Panc1 (cell line): ENCODE results near the gene RAB15. TPM values are rescaled to one million over a fixed set of nuclear protein-coding genes. Genes with fewer than 3 reads are reported as not detected.

Source experiments
- ATAC-seq: fragments of 200-7000 bp; cut with Tn5 transposase; 2 replicates; pipeline ENCODE4 v1.9.1; 2020; ENCODE audit warnings: mild to moderate bottlenecking, moderate library complexity
- BruUV-seq: library from RNA; stranded (reverse); fragments of 400-500 nt; replicated peaks from 2 replicates; lab custom pipeline; 2021; lab: Mats Ljungman, UMichigan
- CTCF ChIA-PET: fragments of 300-600 bp; sonication (Branson Sonifier 250); formaldehyde crosslinking; loops from one replicate; lab custom pipeline; 2022; ENCODE audit warnings: antibody characterized with exemption; lab: Charles Lee
- POLR2A ChIA-PET: fragments of 300-600 bp; sonication (Branson Sonifier 250); formaldehyde crosslinking; loops from one replicate; lab custom pipeline; 2022; ENCODE audit warnings: antibody characterized with exemption; lab: Charles Lee
- DNase-seq: peaks from one replicate; pipeline ENCODE4 v3.0.0-alpha.2; 2010; ENCODE audit warnings: low read depth, low spot score
- H3K27ac ChIP-seq: 2 replicates; pipeline ENCODE4 v1.5.1; 2011; ENCODE audit warnings: mild to moderate bottlenecking, low read length, inconsistent platforms
- H3K27me3 ChIP-seq: fragments of 200-500 bp; sonication (Bioruptor generic); 2 replicates; pipeline ENCODE4 v1.6.0; 2014; ENCODE audit warnings: low read length, inconsistent platforms; ENCODE audit not compliant: control insufficient read depth, insufficient read depth
- H3K36me3 ChIP-seq: fragments of 200-500 bp; sonication (Bioruptor generic); 2 replicates; pipeline ENCODE4 v1.5.1; 2014; ENCODE audit warnings: inconsistent platforms, mild to moderate bottlenecking, low read length, moderate library complexity; ENCODE audit not compliant: control insufficient read depth, insufficient read depth
- H3K4me1 ChIP-seq: 2 replicates; pipeline ENCODE4 v1.5.1; 2011; ENCODE audit warnings: inconsistent platforms, mild to moderate bottlenecking, low read length, moderate library complexity; ENCODE audit not compliant: control insufficient read depth, insufficient read depth
- H3K4me3 ChIP-seq, 2 experiments: 2 replicates each; pipeline ENCODE4 v1.5.1; 2011 to 2012; ENCODE audit warnings: low read depth in 2 of 2, low read length in 2 of 2, mild to moderate bottlenecking in 2 of 2, inconsistent platforms in 1 of 2, moderate library complexity in 1 of 2
- H3K9me3 ChIP-seq: fragments of 200-500 bp; sonication (Bioruptor generic); 2 replicates; pipeline ENCODE4 v1.5.1; 2014; ENCODE audit warnings: low read depth, mild to moderate bottlenecking, inconsistent platforms, low read length, moderate library complexity; ENCODE audit not compliant: control insufficient read depth, insufficient read depth
- CTCF ChIP-seq: fragments of 450-650 bp; IDR thresholded peaks from 2 replicates; pipeline ENCODE4 v1.5.1; 2017; ENCODE audit warnings: mild to moderate bottlenecking
- REST ChIP-seq, 2 experiments: IDR thresholded peaks; 2 replicates each; pipeline ENCODE4 v1.6.1; 2011 to 2012; ENCODE audit warnings: low read depth in 2 of 2, control low read depth in 1 of 2, low read length in 1 of 2, mild to moderate bottlenecking in 1 of 2, moderate library complexity in 1 of 2; ENCODE audit not compliant: insufficient read depth in 1 of 2
- SIN3A ChIP-seq: IDR thresholded peaks from 2 replicates; pipeline ENCODE4 v1.6.1; 2012; ENCODE audit warnings: low read depth, mild to moderate bottlenecking, low read length, moderate library complexity, borderline replicate concordance; ENCODE audit not compliant: insufficient read depth
- TCF7L2 ChIP-seq: IDR thresholded peaks from 2 replicates; pipeline ENCODE4 v1.6.1; 2011; ENCODE audit warnings: mild to moderate bottlenecking, low read depth, low read length, inconsistent platforms
- in situ Hi-C: cut with HindIII; loops from 2 replicates; pipeline ENCODE4 v1.10.0; 2016; ENCODE audit warnings: low sequenced_read_pairs, low pct_unique_long_range_greater_than_20kb
- intact Hi-C: fragments of 100-400 bp; cut with micrococcal nuclease; formaldehyde crosslinking; loops from one replicate; pipeline ENCODE4 v1.10.0; 2022; ENCODE audit not compliant: unreplicated experiment
- total RNA-seq: library from RNA; stranded (reverse); gene quantifications from one replicate; pipeline ENCODE4 v1.2.1, GENCODE V29; 2021; ENCODE audit not compliant: unreplicated experiment

Gene RAB15
- total RNA-seq, 1 experiment from 2014 or later: 6.0 TPM

- H3K4me1 ChIP-seq: peaks cover 5% of the 10 kb centered on the region; the same call in 1 of the 2 replicates
- TF ChIP-seq SIN3A: no peak
- H3K4me3 ChIP-seq: no peak overlapping the region
- no peak for ATAC-seq
- H3K36me3 ChIP-seq: peaks cover 5% of the 10 kb centered on the region; the same call in 1 of the 2 replicates
- no peaks in the 10 kb centered on the region for H3K9me3 ChIP-seq
- H3K27me3 ChIP-seq: no peaks in the 10 kb centered on the region
- DNase-seq: no peak
- intact Hi-C loops (no loop called here), in situ Hi-C loops (no loop called here)
- CTCF ChIA-PET: no interaction called here
- BruUV-seq: no TSS peak
- no peak overlapping the region for H3K27ac ChIP-seq
- POLR2A ChIA-PET: no interaction called here
Measured at GRCh38 chr14:64912261-64912660, 59.9 kb downstream of the RAB15 start.

- no peak overlapping the region for H3K27ac ChIP-seq
- no TSS peak for BruUV-seq
- H3K4me1 ChIP-seq: peaks cover 5% of the 10 kb centered on the region; the same call in 1 of the 2 replicates
- H3K36me3 ChIP-seq: peaks cover 5% of the 10 kb centered on the region; the same call in 1 of the 2 replicates
- DNase-seq (no peak), ATAC-seq (no peak)
- no peak overlapping the region for H3K4me3 ChIP-seq
- in situ Hi-C loops (no loop called here), intact Hi-C loops (no loop called here)
- H3K9me3 ChIP-seq: no peaks in the 10 kb centered on the region
- ChIA-PET POLR2A (interaction anchor here (0.6 kb wide), 1 partner anchor 334 kb away, joined by 3 read pairs; no protein-coding TSS in a partner anchor), CTCF (interaction anchor here (0.6 to 1.6 kb wide), 6 partner anchors 18 to 163 kb away, joined by 3 to 10 read pairs (median 5); no protein-coding TSS in a partner anchor)
- no peaks in the 10 kb centered on the region for H3K27me3 ChIP-seq
- TF ChIP-seq SIN3A (no peak), TCF7L2 (no peak), CTCF (peak; percentile 77), REST (IDR thresholded peaks at IDR 0.05; ENCODE audit: insufficient read depth in 1 of 2, low read depth in 2 of 2, low read length in 1 of 2) (no peak)
Measured at GRCh38 chr14:64910847-64911495, 61.2 kb downstream of the RAB15 start.

GRCh38 chr14:64906022-64906421 is 66.1 kb downstream of the RAB15 start:
- intact Hi-C loops: no loop called here
- H3K4me1 ChIP-seq: no peaks in the 10 kb centered on the region
- no TSS peak for BruUV-seq
- DNase-seq (no peak), ATAC-seq (no peak)
- no peak for TF ChIP-seq REST (IDR thresholded peaks at IDR 0.05; ENCODE audit: insufficient read depth in 1 of 2, low read depth in 2 of 2, low read length in 1 of 2)
- CTCF ChIA-PET: no interaction called here
- POLR2A ChIA-PET: no interaction called here
- H3K36me3 ChIP-seq: no peaks in the 10 kb centered on the region
- in situ Hi-C loops: no loop called here
- no peaks in the 10 kb centered on the region for H3K27me3 ChIP-seq
- no peaks in the 10 kb centered on the region for H3K9me3 ChIP-seq
- H3K4me3 ChIP-seq: no peak overlapping the region
- no peak overlapping the region for H3K27ac ChIP-seq
